Measurements from ENCODE around the gene SMC6. TPM values are rescaled to one million over a fixed set of nuclear protein-coding genes. Genes with fewer than 3 reads are reported as not detected.

SMC6 gene
- total and polyA plus RNA-seq, 9 donors, result 6.6 to 16.8 (median 12.3) TPM

DNA sequence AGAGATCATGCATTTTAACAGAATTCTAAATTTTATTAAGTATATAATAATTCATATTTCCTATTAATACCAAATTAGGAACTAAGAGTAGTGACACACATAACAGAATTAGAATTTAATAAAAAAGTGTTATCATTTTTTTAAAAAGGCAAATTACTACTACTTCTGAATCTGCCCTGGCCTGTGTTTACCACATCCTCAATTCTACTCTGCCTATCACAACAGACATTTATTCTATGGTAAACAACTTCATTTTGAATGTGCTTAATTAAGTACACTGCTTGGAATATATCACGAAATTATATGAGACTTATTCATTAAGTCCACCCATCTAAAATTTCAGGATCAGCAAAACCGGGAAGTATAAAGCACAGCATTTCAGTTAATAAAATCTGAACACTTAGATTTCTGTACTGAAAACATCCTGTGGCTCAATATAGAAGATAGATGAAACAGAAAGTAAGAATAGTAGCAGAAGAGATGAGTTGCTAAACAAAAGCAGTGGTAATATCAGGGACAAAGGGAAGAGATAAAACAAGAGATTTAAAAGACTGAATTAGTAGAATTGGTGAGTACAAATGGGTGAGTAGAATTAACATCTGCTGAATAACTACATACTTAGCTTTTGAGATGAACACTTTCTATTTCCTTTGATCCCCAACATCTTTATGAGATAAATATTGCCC, 3.7 kb downstream of the SMC6 start:
- Histone ChIP-seq H3K27ac (no peak overlapping the region), H3K4me3 (no peak overlapping the region), H3K36me3 (no peaks in the 10 kb centered on the region), H3K27me3 (no peaks in the 10 kb centered on the region), H3K9me3 (no peaks in the 10 kb centered on the region), H3K4me1 (ENCODE audit: insufficient read depth) (peaks cover 4% of the 10 kb centered on the region)
- DNase-seq, result no peak
- 78 to 87% (median 79%) methylated on average over 2 of the region's 2 CpGs for WGBS, 3 donors
- TF ChIP-seq EP300 (IDR thresholded peaks at IDR 0.05), result no peak
- no peak for TF ChIP-seq POLR2A (IDR thresholded peaks at IDR 0.05)
- TF ChIP-seq, protein P1, sequence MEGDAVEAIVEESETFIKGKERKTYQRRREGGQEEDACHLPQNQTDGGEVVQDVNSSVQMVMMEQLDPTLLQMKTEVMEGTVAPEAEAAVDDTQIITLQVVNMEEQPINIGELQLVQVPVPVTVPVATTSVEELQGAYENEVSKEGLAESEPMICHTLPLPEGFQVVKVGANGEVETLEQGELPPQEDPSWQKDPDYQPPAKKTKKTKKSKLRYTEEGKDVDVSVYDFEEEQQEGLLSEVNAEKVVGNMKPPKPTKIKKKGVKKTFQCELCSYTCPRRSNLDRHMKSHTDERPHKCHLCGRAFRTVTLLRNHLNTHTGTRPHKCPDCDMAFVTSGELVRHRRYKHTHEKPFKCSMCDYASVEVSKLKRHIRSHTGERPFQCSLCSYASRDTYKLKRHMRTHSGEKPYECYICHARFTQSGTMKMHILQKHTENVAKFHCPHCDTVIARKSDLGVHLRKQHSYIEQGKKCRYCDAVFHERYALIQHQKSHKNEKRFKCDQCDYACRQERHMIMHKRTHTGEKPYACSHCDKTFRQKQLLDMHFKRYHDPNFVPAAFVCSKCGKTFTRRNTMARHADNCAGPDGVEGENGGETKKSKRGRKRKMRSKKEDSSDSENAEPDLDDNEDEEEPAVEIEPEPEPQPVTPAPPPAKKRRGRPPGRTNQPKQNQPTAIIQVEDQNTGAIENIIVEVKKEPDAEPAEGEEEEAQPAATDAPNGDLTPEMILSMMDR (IDR thresholded peaks at IDR 0.05), result no peak
- intact Hi-C loops (cut with DNase I), result no loop called here

DNA sequence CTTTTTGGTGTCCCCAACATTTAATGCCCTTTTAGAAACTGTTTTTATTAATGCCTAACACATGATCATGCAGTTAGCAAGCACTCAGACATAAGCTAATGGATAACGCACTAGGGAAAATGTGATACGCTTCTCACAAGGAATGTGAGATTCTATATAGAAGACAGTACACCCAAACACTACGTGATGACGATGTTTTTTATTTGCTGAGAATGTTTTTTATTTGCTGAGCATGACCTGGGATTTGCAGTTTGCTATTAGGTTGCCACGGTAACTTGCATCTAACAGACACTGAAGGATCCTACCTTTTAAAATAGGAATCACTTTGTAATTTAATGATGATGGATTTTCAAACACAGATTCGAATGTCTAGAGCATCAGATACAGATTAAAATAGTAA, 4.9 kb downstream of the SMC6 start:
- WGBS, 3 donors, result 87 to 94% (median 94%) methylated on average over 6 of the region's 6 CpGs
- no peaks in the 10 kb centered on the region for H3K27me3 ChIP-seq
- H3K27ac ChIP-seq, result no peak overlapping the region
- intact Hi-C loops (cut with DNase I), result no loop called here
- no peak for DNase-seq
- no peaks in the 10 kb centered on the region for H3K4me1 ChIP-seq (ENCODE audit: insufficient read depth)
- TF ChIP-seq POLR2A (IDR thresholded peaks at IDR 0.05) (no peak), EP300 (IDR thresholded peaks at IDR 0.05) (no peak)
- TF ChIP-seq, protein P1 (IDR thresholded peaks at IDR 0.05), result no peak
- H3K36me3 ChIP-seq, result no peaks in the 10 kb centered on the region
- H3K9me3 ChIP-seq, result no peaks in the 10 kb centered on the region
- H3K4me3 ChIP-seq, result no peak overlapping the region

DNA sequence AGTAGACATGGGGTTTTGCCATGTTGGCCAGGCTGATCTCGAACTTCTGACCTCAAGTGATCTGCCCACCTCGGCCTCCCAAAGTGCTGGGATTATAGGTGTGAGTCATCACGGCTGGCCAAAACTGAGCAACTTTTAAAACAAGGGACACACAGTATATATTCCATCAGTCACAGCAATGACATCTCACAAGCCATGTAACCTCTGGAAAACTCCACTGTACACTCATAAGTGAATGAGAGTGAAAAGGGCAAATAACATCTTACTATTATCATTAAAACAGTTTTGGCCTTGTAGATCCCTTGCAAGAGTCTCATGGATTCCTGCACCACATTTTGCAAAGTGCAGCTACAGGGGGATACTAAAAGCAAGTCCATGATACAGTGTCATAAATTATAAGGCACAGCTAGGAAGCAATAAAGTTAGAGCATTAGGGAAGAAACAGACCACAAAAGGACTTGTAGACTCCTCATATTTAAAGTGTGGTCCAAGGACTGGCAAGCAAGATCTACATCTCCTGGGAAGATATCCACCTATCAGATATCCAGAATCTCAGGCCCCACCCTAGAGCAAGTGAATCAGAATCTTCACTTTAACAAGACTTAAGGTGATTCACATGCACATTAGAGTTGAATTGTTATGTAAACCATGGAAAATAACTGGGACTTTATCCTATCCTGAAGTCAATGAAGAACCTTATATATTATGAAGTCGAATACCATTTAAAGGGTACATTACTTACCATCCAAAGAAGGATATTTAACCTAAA, 5.7 kb downstream of the SMC6 start:
- TF ChIP-seq EP300 (IDR thresholded peaks at IDR 0.05) (no peak), POLR2A (IDR thresholded peaks at IDR 0.05) (no peak)
- TF ChIP-seq, protein P1 (IDR thresholded peaks at IDR 0.05), result no peak
- no peaks in the 10 kb centered on the region for H3K9me3 ChIP-seq

DNA sequence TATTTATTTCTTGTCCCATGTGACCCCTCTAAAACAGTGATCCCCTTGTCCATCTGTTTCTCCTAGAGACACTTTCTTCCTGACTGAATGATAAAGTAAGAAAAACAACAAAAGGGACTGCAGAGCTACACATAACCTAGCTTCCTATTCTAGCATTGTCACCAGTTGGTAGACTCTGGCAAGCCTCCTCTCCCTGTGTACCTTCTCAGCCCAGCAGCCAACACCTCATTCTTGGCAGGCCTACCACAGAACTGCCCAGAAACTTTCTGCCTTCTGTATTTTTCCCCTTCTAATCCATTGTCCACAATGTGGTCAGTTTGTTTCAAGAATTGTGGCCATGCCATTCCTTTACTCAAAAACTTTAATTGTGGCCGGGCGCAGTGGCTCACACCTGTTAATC, 13.4 kb downstream of the SMC6 start:
- H3K4me3 ChIP-seq, result no peak overlapping the region
- no peaks in the 10 kb centered on the region for H3K9me3 ChIP-seq
- intact Hi-C loops (cut with DNase I), result no loop called here
- no peak overlapping the region for H3K27ac ChIP-seq
- no peaks in the 10 kb centered on the region for H3K36me3 ChIP-seq
- DNase-seq, result no peak
- H3K27me3 ChIP-seq, result no peaks in the 10 kb centered on the region
- WGBS, 3 donors, result 94 to 100% (median 95%) methylated on average over 2 of the region's 2 CpGs
- H3K4me1 ChIP-seq (ENCODE audit: insufficient read depth), result no peaks in the 10 kb centered on the region
- no peak for TF ChIP-seq POLR2A (IDR thresholded peaks at IDR 0.05)
- TF ChIP-seq, protein P1 (IDR thresholded peaks at IDR 0.05), result no peak
- no peak for TF ChIP-seq EP300 (IDR thresholded peaks at IDR 0.05)

More for the DNA sequence above, 5.7 kb downstream of the SMC6 start:
- no peaks in the 10 kb centered on the region for H3K27me3 ChIP-seq
- H3K4me1 ChIP-seq (ENCODE audit: insufficient read depth), result no peaks in the 10 kb centered on the region
- no peak overlapping the region for H3K4me3 ChIP-seq
- 82 to 89% (median 85%) methylated on average over 4 of the region's 4 CpGs for WGBS, 3 donors
- no peak for DNase-seq
- H3K27ac ChIP-seq, result no peak overlapping the region
- intact Hi-C loops (cut with DNase I), result no loop called here
- H3K36me3 ChIP-seq, result no peaks in the 10 kb centered on the region
